C1 segment of cervical spinal cord (tissue), 14 donors: Measurements from ENCODE around the gene S1PR2.
"Not testable (repeated sequence)": the region's sequence is repeated elsewhere in the genome, so short reads cannot be mapped to it uniquely, and the experiment has no call there.

ENCODE experiments used
- DNase-seq, 14 donors: peaks; one replicate each; lab custom pipeline; 2025; lab: John Stamatoyannopoulos, UW

Gene S1PR2

DNA sequence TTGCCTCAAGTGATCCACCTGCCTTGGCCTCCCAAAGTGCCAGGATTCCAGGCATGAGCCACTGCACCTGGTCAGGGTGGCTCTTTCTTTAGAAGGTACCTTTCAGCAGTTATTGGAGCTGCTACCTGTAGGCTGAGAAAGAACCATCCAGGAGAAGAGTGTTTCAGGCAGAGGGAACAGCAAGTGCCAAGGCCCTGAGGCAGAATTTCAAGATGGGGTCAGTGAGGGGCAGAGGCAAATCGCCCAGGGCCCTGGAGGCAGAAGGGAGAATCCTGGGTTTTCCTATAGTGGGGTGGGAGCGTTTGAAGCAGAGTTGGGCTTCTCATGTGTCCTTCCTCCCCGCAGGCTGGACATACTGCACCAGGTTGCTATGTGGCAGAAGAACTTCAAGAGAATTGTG, 23.1 kb upstream of the S1PR2 start:
- no peak for DNase-seq

DNA sequence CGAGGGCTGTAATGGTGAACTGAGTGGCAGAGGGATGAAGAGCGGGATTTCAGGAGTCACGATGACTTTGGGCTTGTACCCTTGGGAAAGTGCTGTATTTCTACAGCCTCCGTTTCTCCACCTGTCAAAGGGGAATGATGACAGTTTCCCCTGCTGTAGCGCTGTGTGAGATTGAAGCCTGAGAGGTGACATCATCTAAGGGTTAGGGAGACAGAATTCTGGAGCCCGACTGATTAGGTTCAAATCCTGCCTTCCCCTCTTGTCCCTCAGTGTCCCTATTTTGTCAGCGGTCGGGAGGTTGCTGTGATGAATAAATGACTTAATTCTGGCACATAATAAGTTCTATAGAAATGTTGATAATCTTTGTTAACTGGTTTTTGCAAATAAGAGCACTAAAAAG, 21.6 kb upstream of the S1PR2 start:
- DNase-seq: no peak

- peak; percentile 48 to 99 (median 92) for DNase-seq
These were observed 20.9 kb upstream of the S1PR2 start, which contains the start of gene MRPL4 for GRCh38 chr19:10251792-10252694. Gene MRPL4, plus strand, starts transcription at chr19:10252214. Its CDS starts 40 bp downstream, at chr19:10252254.

GRCh38 chr19:10246511-10246910, 15.4 kb upstream of the S1PR2 start:
- DNase-seq: no peak

- no peak for DNase-seq
These were observed 14.2 kb upstream of the S1PR2 start for GRCh38 chr19:10245189-10245939.

DNA sequence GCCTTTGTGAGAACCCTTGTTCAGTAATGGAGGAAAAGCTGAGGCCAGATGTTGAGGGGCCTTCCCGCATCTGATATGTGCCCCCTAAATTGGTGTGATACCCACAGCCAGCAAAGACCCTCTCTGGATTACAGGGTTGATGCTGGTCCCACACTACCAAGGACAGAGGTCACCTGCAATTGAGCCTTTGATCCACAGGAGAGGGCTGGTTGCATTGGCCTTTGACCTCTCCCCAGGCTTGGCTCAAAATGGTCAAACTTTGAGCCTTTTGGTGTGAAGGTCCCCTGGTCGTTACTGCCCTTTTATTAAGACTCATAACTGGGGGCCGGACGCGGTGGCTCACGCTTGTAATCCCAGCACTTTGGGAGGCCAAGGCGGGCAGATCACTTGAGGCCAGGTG, 12.5 kb upstream of the S1PR2 start:
- DNase-seq: no peak

GRCh38 chr19:10241826-10242449, 10.8 kb upstream of the S1PR2 start:
- DNase-seq: not testable (repeated sequence)

GRCh38 chr19:10238172-10238783, 7.1 kb upstream of the S1PR2 start:
- no peak for DNase-seq

- no peak for DNase-seq
These were observed 6.6 kb upstream of the S1PR2 start for GRCh38 chr19:10237702-10238101.

- not testable (repeated sequence) for DNase-seq
These were observed 4.3 kb upstream of the S1PR2 start for GRCh38 chr19:10235409-10235808.

DNA sequence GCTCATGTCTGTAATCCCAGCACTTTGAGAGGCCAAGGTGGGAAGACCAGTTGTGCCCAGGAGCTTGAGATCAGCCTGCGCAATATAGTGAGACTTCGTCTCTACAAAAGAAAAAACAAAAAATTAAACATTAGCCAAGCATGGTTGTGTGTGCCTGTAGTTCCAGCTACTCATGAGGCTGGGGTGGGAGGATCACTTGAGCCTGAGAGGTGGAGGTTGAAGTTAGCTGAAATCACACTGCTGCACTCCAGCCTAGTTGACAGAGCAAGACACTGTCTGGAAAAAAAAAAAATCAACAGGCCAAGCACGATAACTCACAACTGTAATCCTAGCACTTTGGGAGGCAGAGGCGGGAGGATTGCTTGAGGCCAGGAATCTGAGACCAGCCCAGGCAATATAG, 3.9 kb upstream of the S1PR2 start:
- DNase-seq: no peak

DNA sequence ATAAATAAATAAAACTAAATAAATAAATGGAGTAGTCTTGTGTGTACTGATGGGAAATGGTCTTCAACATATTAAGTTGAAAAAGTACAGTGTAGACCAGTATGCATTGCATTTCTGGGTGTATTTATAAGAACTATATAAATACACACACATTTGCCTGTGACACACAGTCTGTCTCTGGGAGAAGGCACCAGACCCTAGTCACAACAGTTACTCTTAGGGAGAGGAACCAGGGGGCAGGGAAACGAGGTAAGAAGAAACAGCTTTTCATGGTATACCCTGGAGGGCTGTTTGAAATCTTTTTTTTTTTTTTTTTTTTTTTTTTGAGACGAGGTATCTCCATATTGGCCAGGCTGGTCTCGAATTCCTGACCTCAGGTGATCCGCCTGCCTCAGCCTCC, 2.8 kb upstream of the S1PR2 start:
- DNase-seq: no peak

DNA sequence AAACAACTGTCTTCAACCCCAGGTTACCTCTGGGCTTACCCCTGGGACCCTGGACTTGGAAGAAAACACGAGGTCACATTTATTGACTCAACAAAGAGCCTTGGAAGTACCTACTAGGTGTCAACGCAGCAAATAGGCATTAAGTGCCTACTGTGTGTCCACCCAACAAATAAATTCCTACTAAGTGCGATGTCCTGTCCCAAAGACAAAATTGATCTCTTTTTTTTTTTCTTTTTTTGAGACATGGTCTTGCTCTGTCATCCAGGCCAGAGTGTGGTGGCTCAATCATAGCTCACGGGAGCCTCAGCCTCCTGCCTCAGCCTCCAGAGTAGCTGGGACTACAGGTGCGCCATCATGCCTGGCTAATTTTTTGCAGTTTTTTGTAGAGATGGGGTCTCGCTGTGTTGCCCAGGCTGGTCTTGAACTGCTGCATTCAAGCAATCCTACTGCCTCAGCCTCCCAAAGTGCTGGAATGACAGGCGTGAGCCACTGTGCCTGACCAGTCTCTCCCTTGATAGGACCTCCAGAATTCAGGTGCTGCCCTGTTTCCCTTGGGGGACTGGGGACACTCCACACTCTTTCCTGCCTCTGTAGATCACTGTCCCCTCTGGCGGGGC, 589 bp upstream of the S1PR2 start:
- no peak for DNase-seq

GRCh38 chr19:10230173-10230860, 814 bp downstream of the S1PR2 start:
- peak in 4 of 14 donors; percentile 7 to 38 (median 18) for DNase-seq

- DNase-seq: peak in 1 of 14 donors; percentile 16
These were observed 2.2 kb downstream of the S1PR2 start for GRCh38 chr19:10228920-10229319.

GRCh38 chr19:10228393-10228792, 2.7 kb downstream of the S1PR2 start:
- no peak for DNase-seq

- peak in 13 of 14 donors; percentile 16 to 92 (median 78) for DNase-seq
These were observed 3.8 kb downstream of the S1PR2 start for GRCh38 chr19:10227026-10227971.

DNA sequence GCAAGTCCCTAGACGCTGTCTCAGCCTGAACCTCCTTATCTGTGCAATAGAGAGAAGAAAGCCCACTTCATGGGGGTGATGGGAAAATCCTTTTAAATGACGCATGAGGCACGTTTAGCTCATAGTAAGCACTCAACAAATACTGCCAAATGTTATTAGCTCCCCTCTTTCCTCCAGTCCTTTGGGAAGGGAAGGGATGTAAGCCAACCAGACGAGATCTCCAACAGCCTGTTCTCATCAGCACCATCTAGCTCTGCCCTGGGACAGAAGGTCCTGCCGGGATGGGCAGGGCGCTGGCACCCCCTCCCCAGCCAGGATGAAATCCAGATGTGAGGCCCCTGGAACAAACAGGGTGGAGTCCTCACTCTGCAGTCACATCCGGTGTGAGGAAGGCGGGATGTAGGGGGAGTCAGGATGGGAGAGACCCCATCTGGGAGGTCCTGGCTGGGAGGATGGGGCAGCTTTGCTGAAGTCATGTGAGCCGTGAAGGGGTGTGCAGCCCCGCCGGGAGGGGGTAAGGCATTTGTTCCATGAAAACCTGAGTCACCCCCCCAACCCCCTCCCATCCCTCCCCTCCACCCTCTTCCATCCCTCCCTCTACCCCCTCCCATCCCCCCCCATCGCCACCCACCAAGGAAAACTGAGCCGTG, 4.6 kb downstream of the S1PR2 start:
- peak in 6 of 14 donors; percentile 33 to 70 (median 52) for DNase-seq

GRCh38 chr19:10226021-10226375, 5.1 kb downstream of the S1PR2 start:
- peak in 2 of 14 donors; percentile 2 to 30 for DNase-seq
